Measurements from ENCODE around the gene LRIT3.

- TF ChIP-seq CTCF (IDR thresholded peaks at IDR 0.05) = no peak
- no peak for TF ChIP-seq POLR2A (IDR thresholded peaks at IDR 0.05)
Measured at GRCh38 chr4:109816894-109817293, 31.0 kb upstream of the LRIT3 start.
